ENCODE data around the gene MED1. TPM values are rescaled to one million over a fixed set of nuclear protein-coding genes. Genes with fewer than 3 reads are reported as not detected.
"Not testable (repeated sequence)": the region's sequence is repeated elsewhere in the genome, so short reads cannot be mapped to it uniquely, and the experiment has no call there.

Gene MED1
- polyA plus RNA-seq, 3 donors, result 5.0 to 9.1 (median 7.6) TPM

GRCh38 chr17:39376434-39376833, 74.6 kb downstream of the MED1 start:
- peaks cover 47% of the 10 kb centered on the region for H3K79me2 ChIP-seq (ENCODE audit: insufficient read depth, low read length)
- no peak overlapping the region for H3K9ac ChIP-seq (ENCODE audit: insufficient read depth, low read length, poor library complexity, severe bottlenecking)
- Mint-ChIP-seq H3K4me1 (peaks cover 29% of the 10 kb centered on the region), H3K27ac (peak overlapping the region in 3 of 7 donors; percentile 5 to 63 (median 15)), H3K9me3 (no peaks in the 10 kb centered on the region), H3K27me3 (ENCODE audit: low read depth in 3 of 3) (peaks cover 0 to 2% (median under 1%) of the 10 kb centered on the region in 3 donors), H3K4me3 (no peak overlapping the region), H3K36me3 (peaks cover 9 to 10% of the 10 kb centered on the region in 2 donors)
- H2AFZ ChIP-seq (ENCODE audit: insufficient read depth, low read depth, low read length, poor library complexity, severe bottlenecking), result no peak overlapping the region
- no peak overlapping the region for H3K4me3 ChIP-seq (replicated peaks in 1 of 3; ENCODE audit: low read depth in 2 of 3, low read length in 3 of 3)
- no peaks in the 10 kb centered on the region for H3K27me3 ChIP-seq (ENCODE audit: control insufficient read depth in 2 of 2, insufficient read depth in 2 of 2, low read length in 2 of 2)
- H4K20me1 ChIP-seq (ENCODE audit: insufficient read depth, low read length), result peaks cover 56% of the 10 kb centered on the region
- TF ChIP-seq CTCF (IDR thresholded peaks at IDR 0.05), result no peak
- peak in 1 of 3 donors; percentile 9 for DNase-seq
- WGBS (ENCODE audit: insufficient coverage), result 29% methylated on average over 1 of the region's 2 CpGs
- peak overlapping the region in 1 of 2 donors; percentile 15 for H3K27ac ChIP-seq (ENCODE audit: low read depth in 1 of 2, low read length in 2 of 2)
- H3K9me3 ChIP-seq (replicated peaks in 1 of 2; ENCODE audit: control insufficient read depth in 1 of 2, insufficient read depth in 1 of 2, low read length in 2 of 2), result no peaks in the 10 kb centered on the region
- peaks cover 5 to 7% of the 10 kb centered on the region in 2 donors for H3K4me1 ChIP-seq (ENCODE audit: control insufficient read depth in 1 of 2, insufficient read depth in 2 of 2, low read length in 2 of 2)
- H3K4me2 ChIP-seq (replicated peaks; ENCODE audit: extremely low read depth, low read length, poor library complexity, severe bottlenecking), result no peak overlapping the region
- no peaks in the 10 kb centered on the region for H3K36me3 ChIP-seq (replicated peaks in 1 of 2; ENCODE audit: control insufficient read depth in 1 of 2, insufficient read depth in 2 of 2, low read length in 2 of 2)
- intact Hi-C loops (cut with micrococcal nuclease), result no loop called here

GRCh38 chr17:39367805-39368204, 83.3 kb downstream of the MED1 start:
- H3K27ac ChIP-seq (ENCODE audit: low read depth in 1 of 2, low read length in 2 of 2); H2AFZ ChIP-seq (ENCODE audit: insufficient read depth, low read depth, low read length, poor library complexity, severe bottlenecking); H3K9me3 Mint-ChIP-seq; H3K9ac ChIP-seq (ENCODE audit: insufficient read depth, low read length, poor library complexity, severe bottlenecking); H3K4me3 ChIP-seq (replicated peaks in 1 of 3; ENCODE audit: low read depth in 2 of 3, low read length in 3 of 3); H3K27ac Mint-ChIP-seq; H3K9me3 ChIP-seq (replicated peaks in 1 of 2; ENCODE audit: control insufficient read depth in 1 of 2, insufficient read depth in 1 of 2, low read length in 2 of 2); H4K20me1 ChIP-seq (ENCODE audit: insufficient read depth, low read length); intact Hi-C loops (cut with micrococcal nuclease); H3K4me2 ChIP-seq (replicated peaks; ENCODE audit: extremely low read depth, low read length, poor library complexity, severe bottlenecking); H3K36me3 ChIP-seq (replicated peaks in 1 of 2; ENCODE audit: control insufficient read depth in 1 of 2, insufficient read depth in 2 of 2, low read length in 2 of 2); H3K27me3 Mint-ChIP-seq (ENCODE audit: low read depth in 3 of 3); DNase-seq; H3K27me3 ChIP-seq (ENCODE audit: control insufficient read depth in 2 of 2, insufficient read depth in 2 of 2, low read length in 2 of 2); H3K4me3 Mint-ChIP-seq: not testable (repeated sequence)
- Histone ChIP-seq H3K79me2 (ENCODE audit: insufficient read depth, low read length) (peaks cover 65% of the 10 kb centered on the region), H3K4me1 (ENCODE audit: control insufficient read depth in 1 of 2, insufficient read depth in 2 of 2, low read length in 2 of 2) (peaks cover 37 to 39% of the 10 kb centered on the region in 2 donors)
- peaks cover 2 to 18% of the 10 kb centered on the region in 2 donors for H3K36me3 Mint-ChIP-seq
- H3K4me1 Mint-ChIP-seq, result peaks cover 40% of the 10 kb centered on the region
- no CpG with 5 or more reads among the region's 4 CpGs for WGBS (ENCODE audit: insufficient coverage)

Data from CD14-positive monocyte (primary cell).